ENCODE data around the gene CCDC8. TPM values are rescaled to one million over a fixed set of nuclear protein-coding genes. Genes with fewer than 3 reads are reported as not detected.

Gene CCDC8
- total RNA-seq, 1 experiment from 2014 or later, result not detected

DNA sequence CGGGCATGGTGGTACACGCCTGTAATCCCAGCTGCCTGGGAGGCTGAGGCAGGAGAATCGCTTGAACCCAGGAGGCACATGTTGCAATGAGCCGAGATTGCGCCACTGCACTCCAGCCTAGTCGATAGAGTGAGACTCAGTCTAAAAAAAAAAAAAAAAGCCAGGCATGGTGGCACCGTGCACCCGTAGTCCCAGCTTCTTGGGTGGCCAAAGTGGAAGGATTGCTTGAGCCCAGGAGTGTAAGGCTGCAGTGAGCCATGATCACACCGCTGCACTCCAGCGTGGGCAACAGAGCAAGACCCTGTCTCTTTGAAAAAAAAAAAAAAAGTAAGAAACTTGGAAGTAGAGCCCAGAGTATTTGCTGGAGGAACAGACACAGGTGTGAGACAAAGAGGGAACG is 27.7 kb downstream of the CCDC8 start:
- H3K4me1 Mint-ChIP-seq (ENCODE audit: insufficient read depth, unreplicated experiment), result no peaks in the 10 kb centered on the region
- H3K27me3 Mint-ChIP-seq (ENCODE audit: insufficient read depth, unreplicated experiment), result no peaks in the 10 kb centered on the region

DNA sequence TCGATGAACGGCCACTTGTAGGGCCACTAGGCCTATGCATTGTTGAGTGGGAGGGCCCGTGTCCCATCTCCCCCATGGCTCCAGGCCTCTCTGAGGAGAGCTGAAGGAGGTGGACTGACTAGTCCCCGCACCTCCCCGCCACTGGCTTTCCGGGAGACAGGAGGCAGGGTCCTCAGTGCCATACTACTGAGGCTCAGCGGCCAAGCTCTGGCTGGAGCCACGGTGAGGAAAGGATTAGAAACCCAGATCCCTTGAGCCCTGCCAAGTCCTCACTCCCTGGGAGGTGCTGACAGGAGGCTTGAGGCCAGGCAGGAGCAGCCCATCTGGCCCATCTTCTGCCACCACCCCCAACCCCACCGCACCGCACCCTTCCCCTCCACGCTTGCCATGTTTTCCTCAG is 29.0 kb downstream of the CCDC8 start:
- DNase-seq (ENCODE audit: unreplicated experiment), result no peak
- no peaks in the 10 kb centered on the region for H3K4me1 Mint-ChIP-seq (ENCODE audit: insufficient read depth, unreplicated experiment)
- CTCF ChIA-PET, result interaction anchor here (0.8 to 0.9 kb wide), 2 partner anchors 11 to 103 kb away, joined by 3 to 4 read pairs; no protein-coding TSS in a partner anchor
- H3K4me3 Mint-ChIP-seq (ENCODE audit: unreplicated experiment), result no peak overlapping the region
- H3K36me3 Mint-ChIP-seq (ENCODE audit: insufficient read depth, unreplicated experiment), result peaks cover 94% of the 10 kb centered on the region
- BruUV-seq (replicated peaks), result no TSS peak
- H3K27me3 Mint-ChIP-seq (ENCODE audit: insufficient read depth, unreplicated experiment), result no peaks in the 10 kb centered on the region
- intact Hi-C loops (cut with micrococcal nuclease), result no loop called here
- TF ChIP-seq, protein P1, sequence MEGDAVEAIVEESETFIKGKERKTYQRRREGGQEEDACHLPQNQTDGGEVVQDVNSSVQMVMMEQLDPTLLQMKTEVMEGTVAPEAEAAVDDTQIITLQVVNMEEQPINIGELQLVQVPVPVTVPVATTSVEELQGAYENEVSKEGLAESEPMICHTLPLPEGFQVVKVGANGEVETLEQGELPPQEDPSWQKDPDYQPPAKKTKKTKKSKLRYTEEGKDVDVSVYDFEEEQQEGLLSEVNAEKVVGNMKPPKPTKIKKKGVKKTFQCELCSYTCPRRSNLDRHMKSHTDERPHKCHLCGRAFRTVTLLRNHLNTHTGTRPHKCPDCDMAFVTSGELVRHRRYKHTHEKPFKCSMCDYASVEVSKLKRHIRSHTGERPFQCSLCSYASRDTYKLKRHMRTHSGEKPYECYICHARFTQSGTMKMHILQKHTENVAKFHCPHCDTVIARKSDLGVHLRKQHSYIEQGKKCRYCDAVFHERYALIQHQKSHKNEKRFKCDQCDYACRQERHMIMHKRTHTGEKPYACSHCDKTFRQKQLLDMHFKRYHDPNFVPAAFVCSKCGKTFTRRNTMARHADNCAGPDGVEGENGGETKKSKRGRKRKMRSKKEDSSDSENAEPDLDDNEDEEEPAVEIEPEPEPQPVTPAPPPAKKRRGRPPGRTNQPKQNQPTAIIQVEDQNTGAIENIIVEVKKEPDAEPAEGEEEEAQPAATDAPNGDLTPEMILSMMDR (IDR thresholded peaks at IDR 0.05; ENCODE audit: unreplicated experiment), result no peak
- peaks cover 3% of the 10 kb centered on the region for H3K9me3 Mint-ChIP-seq (ENCODE audit: unreplicated experiment)
- POLR2A ChIA-PET, result interaction anchor here (0.5 to 2.2 kb wide), 2 partner anchors 11 to 20 kb away, joined by 3 to 5 read pairs; no protein-coding TSS in a partner anchor
- H3K27ac Mint-ChIP-seq (ENCODE audit: low read depth, unreplicated experiment), result no peak overlapping the region

More for the DNA sequence above, 27.7 kb downstream of the CCDC8 start:
- H3K27ac Mint-ChIP-seq (ENCODE audit: low read depth, unreplicated experiment), result no peak overlapping the region
- ChIA-PET POLR2A (interaction anchor here (0.7 to 2.2 kb wide), 4 partner anchors 9 to 32 kb away, joined by 3 to 5 read pairs (median 3); no protein-coding TSS in a partner anchor), CTCF (interaction anchor here (0.8 to 2.7 kb wide), 4 partner anchors 10 to 120 kb away, joined by 3 to 14 read pairs (median 5); no protein-coding TSS in a partner anchor)
- DNase-seq (ENCODE audit: unreplicated experiment), result no peak
- TF ChIP-seq, protein P1 (IDR thresholded peaks at IDR 0.05; ENCODE audit: unreplicated experiment), result no peak
- no TSS peak for BruUV-seq (replicated peaks)
- H3K9me3 Mint-ChIP-seq (ENCODE audit: unreplicated experiment), result peaks cover 9% of the 10 kb centered on the region
- intact Hi-C loops (cut with micrococcal nuclease), result no loop called here
- peaks cover 89% of the 10 kb centered on the region for H3K36me3 Mint-ChIP-seq (ENCODE audit: insufficient read depth, unreplicated experiment)
- no peak overlapping the region for H3K4me3 Mint-ChIP-seq (ENCODE audit: unreplicated experiment)

DNA sequence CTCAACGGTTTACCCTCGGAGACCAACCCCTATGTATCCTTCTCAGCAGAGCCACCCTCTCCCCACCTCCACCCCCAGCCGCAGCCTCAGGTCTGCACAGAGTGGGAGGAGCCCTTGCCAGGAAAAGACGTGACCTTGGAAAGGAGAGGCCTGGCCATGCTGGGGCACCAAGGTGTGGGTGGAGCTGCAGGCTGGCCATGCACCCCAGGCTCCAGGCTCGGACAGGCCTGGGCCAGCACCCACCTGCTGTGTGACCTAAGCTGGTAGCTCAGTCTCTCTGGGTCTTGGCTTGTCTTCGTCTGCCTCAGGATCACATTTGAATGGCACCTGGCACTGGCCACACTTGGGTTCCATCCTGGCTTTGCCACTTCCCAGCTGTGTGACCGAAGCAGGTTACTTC is 29.5 kb downstream of the CCDC8 start:
- H3K27me3 Mint-ChIP-seq (ENCODE audit: insufficient read depth, unreplicated experiment), result no peaks in the 10 kb centered on the region
- no peaks in the 10 kb centered on the region for H3K9me3 Mint-ChIP-seq (ENCODE audit: unreplicated experiment)
- BruUV-seq (replicated peaks), result no TSS peak
- CTCF ChIA-PET, result interaction anchor here (0.8 to 0.9 kb wide), 2 partner anchors 12 to 104 kb away, joined by 3 to 4 read pairs; no protein-coding TSS in a partner anchor
- no peak overlapping the region for H3K4me3 Mint-ChIP-seq (ENCODE audit: unreplicated experiment)
- POLR2A ChIA-PET, result interaction anchor here (0.5 to 2.2 kb wide), 2 partner anchors 10 to 20 kb away, joined by 3 to 5 read pairs; no protein-coding TSS in a partner anchor
- H3K4me1 Mint-ChIP-seq (ENCODE audit: insufficient read depth, unreplicated experiment), result no peaks in the 10 kb centered on the region
- TF ChIP-seq, protein P1 (IDR thresholded peaks at IDR 0.05; ENCODE audit: unreplicated experiment), result no peak
- H3K27ac Mint-ChIP-seq (ENCODE audit: low read depth, unreplicated experiment), result peak overlapping the region; percentile 14
- no peak for DNase-seq (ENCODE audit: unreplicated experiment)
- peaks cover 94% of the 10 kb centered on the region for H3K36me3 Mint-ChIP-seq (ENCODE audit: insufficient read depth, unreplicated experiment)
- intact Hi-C loops (cut with micrococcal nuclease), result no loop called here

DNA sequence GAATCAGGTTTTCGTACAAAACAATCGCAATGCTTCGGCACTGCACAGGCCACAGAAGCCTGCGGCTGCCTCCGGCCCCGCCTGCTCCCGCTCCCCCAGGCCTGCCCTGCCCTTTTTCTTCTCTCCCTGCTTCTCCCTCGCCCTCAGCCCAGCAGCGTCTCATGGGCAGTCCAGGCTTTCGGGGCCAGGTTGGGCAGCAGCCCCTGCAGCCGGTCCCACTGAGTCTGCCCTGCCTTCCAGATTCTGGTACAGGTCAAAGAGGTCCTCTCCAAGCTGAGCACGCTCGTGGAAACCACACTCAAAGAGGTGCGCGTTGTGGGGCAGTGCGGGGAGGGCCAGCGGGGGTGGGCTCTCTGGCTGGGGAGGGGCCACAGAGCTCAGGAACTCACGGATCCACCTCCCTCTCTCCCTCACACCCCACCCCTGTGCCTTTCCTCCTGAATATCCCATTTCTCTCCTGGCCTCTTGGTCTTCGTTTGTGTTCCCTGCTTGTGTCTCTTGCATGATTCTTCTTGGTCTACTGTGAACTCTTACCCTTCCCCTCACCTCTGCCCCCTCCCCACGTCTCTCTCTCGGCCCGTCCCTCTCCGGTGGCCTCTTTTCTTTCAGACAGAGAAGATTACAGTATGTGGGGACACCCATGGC is 30.1 kb downstream of the CCDC8 start:
- ChIA-PET CTCF (interaction anchor here (0.9 kb wide), 1 partner anchor 12 kb away, joined by 4 read pairs; no protein-coding TSS in a partner anchor), POLR2A (interaction anchor here (2.2 kb wide), 1 partner anchor 9 kb away, joined by 5 read pairs; no protein-coding TSS in a partner anchor)
- peaks cover 94% of the 10 kb centered on the region for H3K36me3 Mint-ChIP-seq (ENCODE audit: insufficient read depth, unreplicated experiment)
- intact Hi-C loops (cut with micrococcal nuclease), result no loop called here
- H3K4me1 Mint-ChIP-seq (ENCODE audit: insufficient read depth, unreplicated experiment), result peaks cover 2% of the 10 kb centered on the region
- BruUV-seq (replicated peaks), result no TSS peak
- peak overlapping the region; percentile 14 for H3K27ac Mint-ChIP-seq (ENCODE audit: low read depth, unreplicated experiment)
- DNase-seq (ENCODE audit: unreplicated experiment), result no peak
- no peak overlapping the region for H3K4me3 Mint-ChIP-seq (ENCODE audit: unreplicated experiment)
- no peaks in the 10 kb centered on the region for H3K9me3 Mint-ChIP-seq (ENCODE audit: unreplicated experiment)
- H3K27me3 Mint-ChIP-seq (ENCODE audit: insufficient read depth, unreplicated experiment), result no peaks in the 10 kb centered on the region
- TF ChIP-seq, protein P1 (IDR thresholded peaks at IDR 0.05; ENCODE audit: unreplicated experiment), result no peak
